Smooth muscle cell of the brain vasculature (primary cell): ENCODE measurements around the gene DIS3.
"Not testable (repeated sequence)": the region's sequence is repeated elsewhere in the genome, so short reads cannot be mapped to it uniquely, and the experiment has no call there.

ENCODE experiments used
- DNase-seq: peaks from one replicate; pipeline ENCODE4 v3.0.0-alpha.2; 2012; ENCODE audit warnings: low read depth, low spot score

Gene DIS3

DNA sequence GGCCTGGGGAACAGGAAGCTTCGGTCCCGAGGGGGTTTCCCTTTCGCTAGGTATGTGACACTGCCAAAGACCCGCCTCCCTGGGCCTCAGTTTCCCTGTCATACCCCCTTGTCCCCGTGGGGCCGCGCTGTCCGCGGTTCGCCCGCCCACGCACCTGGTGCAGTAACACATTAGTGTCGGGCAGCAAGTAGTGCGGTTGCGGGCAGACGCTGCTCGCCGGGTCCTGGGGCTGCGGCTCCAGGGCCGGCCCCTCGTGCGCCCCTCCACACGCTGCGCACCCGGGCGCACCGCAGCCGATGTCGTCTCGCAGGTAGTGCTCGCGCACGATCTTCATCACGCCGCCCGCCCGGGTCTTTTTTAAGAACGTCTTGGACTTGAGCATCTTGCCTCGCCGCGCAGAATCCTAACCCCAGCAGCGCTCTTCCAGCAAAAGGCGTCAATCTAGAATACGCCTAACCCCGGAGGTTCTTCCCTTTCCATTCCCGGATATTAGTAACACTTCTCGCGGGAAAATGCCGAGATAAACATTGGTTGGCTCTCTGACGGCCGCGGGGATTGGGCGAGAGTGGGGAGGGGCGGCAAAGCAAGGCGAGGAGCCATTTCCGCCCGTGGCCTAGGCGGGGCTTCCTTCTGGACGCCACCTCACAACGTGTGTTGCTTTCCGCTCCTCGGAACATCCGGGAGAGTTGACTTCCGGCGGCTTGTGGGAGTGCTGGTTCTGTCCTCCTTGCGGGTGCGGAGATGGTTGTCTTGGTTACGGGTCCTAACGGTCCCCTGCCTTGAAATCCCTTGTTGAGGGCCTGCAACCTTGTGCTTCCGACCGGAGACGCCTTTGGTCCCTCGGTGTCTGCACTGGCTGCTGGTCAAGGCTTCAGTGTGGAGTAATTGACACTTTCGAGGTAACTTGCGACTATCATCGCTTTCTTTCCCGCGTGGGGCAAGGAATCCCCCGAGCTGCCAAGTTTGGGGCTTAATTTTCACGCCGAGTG, at the start of gene DIS3, which contains the start of gene PIBF1:
TSS of gene DIS3 (minus strand) at position 450 of the 989 bp plus-strand sequence. CDS start at position 382, 68 bp downstream.
TSS of gene PIBF1 (plus strand) at position 683 of the 989 bp plus-strand sequence. CDS start 1,337 bp downstream, outside the sequence.
- DNase-seq, result peak; percentile 94

DNA sequence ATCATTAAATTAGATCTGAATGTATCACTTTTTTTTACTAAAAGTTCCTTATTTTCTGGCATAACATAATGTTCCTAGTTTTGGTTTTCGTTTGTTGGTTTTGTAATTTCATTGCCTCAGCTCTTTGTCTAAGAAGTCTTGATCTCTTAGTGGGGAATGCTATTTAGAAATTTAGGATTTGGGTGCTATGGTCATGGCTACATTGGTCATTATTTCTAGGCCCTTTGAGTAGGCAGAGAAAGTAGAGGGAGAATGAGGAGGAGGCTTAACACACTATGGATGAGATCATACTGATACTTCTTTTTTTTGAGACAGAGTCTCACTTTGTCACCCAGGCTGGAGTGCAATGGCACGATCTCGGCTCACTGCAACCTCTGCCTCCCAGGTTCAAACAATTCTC, 42.0 kb upstream of the DIS3 start:
- DNase-seq, result no peak

DNA sequence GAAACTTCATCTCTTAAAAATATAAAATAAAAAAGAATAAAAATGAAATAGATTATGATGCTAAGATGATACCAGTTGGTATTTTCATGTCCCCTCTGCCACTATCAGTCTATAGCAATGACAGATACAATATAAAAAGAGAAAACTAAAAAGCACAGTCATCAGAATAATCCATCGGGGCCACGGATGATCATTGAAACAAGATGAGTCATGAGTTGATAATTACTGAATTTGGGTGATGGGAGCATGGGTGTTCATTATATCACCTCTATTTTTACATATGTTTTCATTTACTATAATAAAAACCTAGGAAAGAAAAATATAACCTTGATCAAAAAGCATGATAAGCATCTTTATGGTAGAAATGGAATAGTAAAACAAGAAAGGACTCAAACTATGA, 41.4 kb upstream of the DIS3 start:
- no peak for DNase-seq

DNA sequence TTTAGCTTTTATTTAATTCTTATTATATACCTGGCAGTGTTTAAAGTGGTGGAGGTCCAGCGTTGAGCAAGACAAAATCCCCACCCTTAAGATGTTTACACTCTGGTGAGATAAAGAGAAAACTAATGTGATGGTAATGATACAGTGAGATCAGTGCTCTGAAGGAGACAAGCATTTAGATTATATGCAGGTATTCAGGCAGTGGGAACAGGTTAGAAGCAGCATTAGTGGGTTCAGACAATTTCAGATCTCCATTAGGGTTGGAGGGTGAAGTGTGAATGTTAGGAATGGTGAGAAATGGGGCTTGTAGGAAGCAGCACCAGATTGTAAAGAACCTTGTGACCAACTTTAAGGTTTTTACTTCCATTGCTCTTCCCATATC, 39.2 kb upstream of the DIS3 start:
- DNase-seq, result no peak

GRCh38 chr13:72820156-72820897, 38.6 kb upstream of the DIS3 start:
- DNase-seq, result no peak

DNA sequence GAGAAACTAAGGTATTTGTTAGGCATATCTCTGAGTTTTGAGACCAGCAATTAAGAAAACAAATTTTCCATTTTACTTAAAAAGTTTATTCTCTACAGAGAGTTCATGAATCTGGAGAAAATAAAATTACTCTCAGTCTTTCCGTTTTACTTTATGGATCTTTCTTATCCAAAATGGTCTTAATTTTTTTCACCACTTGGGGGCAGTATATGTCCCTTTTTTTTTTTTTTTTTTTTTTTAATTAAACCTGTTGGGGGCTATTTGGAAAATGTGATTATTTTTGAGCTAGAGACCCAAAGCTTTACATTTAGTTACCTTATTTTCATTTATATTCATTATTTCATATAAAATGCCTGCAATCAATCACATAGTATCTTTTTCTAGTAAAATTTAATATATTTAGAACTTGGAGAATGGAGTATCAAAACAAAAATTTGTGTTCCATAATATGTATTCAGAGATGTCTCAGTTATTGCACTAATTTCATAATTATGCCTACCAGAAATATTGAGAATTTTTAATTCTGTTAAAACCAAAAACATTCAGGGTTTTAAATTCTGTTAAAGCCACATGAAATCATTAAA, 27.3 kb upstream of the DIS3 start:
- no peak for DNase-seq

DNA sequence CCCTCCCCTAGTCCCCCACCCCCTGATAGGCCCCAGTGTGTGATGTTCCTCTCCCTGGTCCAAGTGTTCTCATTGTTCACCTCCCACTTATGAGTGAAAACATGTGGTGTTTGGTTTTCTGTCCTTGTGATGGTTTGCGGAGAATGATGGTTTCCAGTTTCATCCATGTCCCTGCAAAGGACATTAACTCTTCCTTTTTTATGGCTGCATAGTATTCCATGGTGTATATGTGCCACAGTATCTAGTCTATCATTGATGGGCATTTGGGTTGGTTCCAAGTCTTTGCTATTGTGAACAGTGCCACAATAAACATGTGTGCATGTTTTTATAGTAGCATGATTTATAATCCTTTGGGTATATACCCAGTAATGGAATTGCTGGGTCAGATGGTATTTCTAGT, 24.8 kb upstream of the DIS3 start:
- DNase-seq, result not testable (repeated sequence)

- DNase-seq, result no peak
Measured at GRCh38 chr13:72805676-72806346, 24.1 kb upstream of the DIS3 start.

- no peak for DNase-seq
Measured at GRCh38 chr13:72804301-72804700, 22.6 kb upstream of the DIS3 start.

DNA sequence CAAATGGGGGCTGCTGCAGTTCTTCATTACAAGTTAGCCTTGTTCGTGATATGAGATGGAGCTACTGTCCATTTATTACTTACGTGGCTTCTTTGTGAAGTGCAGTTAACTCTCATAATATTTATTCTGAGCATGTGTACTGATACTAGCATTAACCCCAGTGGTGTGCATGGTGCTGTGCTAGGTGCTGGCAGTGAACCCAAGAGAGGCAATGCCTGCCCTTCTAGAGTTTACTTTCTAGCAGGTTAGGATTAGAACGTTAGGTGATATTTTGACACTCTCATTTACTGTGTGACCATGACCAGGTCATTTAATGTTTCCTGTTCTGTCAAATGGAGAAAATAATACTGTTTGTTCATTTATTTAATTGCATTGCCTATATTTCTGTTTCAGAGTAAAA, 17.1 kb upstream of the DIS3 start:
- no peak for DNase-seq

DNA sequence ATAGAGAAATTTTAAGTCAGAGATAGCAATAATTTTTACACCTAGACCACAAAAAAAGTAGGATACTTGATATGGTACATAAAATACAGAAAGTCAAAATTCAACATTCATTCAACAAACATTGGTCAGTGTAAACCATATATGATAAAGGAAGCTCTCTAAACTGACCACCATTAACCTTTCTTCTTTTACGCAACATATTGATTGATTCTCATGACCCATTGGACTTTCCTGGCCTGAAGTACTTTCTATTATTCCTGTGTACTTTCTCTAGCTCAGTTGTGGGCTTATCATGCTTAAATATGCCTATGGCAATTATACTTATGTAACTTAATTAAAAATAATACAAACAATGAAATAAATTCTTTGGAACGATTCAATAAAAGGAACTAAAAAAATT, 10.9 kb upstream of the DIS3 start:
- no peak for DNase-seq

DNA sequence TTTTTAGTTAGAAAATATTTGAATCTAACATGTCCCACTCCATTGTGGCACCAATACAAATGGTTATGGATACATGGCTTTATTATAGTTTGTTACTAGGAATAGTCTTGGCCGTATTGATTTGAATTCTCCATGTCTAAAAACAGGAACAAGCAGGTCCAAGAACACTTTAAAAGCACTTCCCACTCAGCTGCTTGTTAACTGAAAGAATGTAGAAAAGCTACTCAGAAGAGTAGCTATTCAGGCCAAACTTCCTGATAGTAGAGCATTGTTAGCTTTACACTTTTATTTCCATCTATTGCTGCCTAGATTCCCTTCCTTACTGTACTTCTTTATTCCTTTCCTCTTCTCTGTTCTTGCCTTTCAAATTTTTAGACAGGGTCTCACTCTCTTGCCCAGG, 7.1 kb upstream of the DIS3 start:
- DNase-seq, result no peak

GRCh38 chr13:72784679-72785078, 3.0 kb upstream of the DIS3 start:
- not testable (repeated sequence) for DNase-seq

DNA sequence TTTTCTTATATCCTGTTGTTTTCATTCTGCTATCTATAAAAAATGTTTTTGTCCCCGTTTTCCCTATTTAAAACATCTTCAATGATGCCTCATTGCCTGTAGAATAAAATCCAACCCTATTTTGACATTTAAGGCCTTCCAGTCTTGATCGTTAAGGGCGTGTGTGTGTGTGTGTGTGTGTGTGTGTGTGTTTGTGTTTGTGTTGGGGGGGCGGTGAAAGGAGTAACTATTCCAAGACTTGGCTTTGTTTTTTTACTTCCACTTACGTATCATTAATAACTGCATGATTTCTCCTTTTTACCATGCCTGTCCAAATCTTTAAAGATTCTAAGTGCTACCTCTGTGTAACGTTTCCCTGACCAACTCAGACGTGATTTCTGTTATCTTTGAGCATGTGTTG, 1.0 kb upstream of the DIS3 start:
- no peak for DNase-seq

- no peak for DNase-seq
Measured at GRCh38 chr13:72774019-72774418, 7.7 kb downstream of the DIS3 start.

- no peak for DNase-seq
Measured at GRCh38 chr13:72763411-72763810, 18.3 kb downstream of the DIS3 start.

- no peak for DNase-seq
Measured at GRCh38 chr13:72760189-72760588, 21.5 kb downstream of the DIS3 start.

DNA sequence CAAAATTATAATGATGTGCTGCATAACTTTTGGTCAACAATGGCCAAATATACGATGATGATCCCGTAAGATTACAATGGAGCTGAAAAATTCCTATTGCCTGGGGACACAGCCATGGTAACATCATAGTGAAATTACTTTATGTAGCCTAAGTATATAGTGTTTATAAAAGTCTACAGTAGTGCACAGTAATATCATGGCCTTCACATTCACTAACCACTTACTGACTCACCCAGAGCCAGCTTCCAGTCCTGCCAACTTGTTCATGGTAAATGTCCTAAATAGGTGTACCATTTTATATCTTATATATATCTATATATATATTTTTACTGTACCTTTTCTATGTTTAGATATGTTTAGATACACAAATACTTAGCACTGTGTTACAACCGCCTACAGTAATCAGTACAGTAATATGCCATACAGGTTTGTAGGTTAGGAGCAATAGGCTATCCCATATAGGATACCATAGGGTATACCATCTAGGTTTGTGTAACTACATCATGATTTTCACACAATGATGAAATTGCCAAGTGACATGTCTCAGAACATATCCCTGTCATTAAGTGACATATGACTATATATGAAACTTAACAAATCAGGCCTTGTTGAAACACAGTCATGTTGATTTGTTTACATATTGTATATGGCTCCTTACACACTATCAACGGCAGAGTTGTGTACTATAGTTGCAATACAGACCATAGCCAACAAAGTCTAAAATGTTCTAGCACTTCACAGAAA, 23.7 kb downstream of the DIS3 start:
- no peak for DNase-seq

- no peak for DNase-seq
Measured at GRCh38 chr13:72754111-72754510, 27.6 kb downstream of the DIS3 start.

GRCh38 chr13:72751220-72751619, 30.5 kb downstream of the DIS3 start:
- DNase-seq, result no peak

DNA sequence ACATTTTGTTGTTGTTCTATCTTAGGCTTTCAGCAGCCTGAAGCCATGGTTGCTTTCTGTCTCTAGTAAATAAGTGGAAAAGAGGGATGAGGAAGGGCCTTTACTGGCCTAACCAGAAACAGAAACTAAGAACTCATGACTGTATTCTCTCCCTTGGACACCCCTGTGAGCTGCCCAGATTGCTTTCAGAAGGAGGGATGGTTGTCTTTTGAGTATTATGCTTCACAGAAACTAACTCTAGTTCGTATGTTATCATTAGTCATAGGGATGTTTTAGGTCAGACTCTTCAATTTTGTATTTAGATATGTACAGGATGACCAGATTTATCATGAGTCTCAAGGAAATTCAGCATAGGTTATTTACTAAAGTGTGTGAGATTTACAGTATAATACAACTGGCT, 36.4 kb downstream of the DIS3 start:
- DNase-seq, result no peak
